HG03571 (cell line): ENCODE data around the gene WDR18.
"Not testable (repeated sequence)": the region's sequence is repeated elsewhere in the genome, so short reads cannot be mapped to it uniquely, and the experiment has no call there.

Source experiments
- ATAC-seq: cut with Tn5 transposase; IDR thresholded peaks from one replicate; pipeline ENCODE4 v1.9.1; 2021; ENCODE audit not compliant: unreplicated experiment

WDR18 gene

DNA sequence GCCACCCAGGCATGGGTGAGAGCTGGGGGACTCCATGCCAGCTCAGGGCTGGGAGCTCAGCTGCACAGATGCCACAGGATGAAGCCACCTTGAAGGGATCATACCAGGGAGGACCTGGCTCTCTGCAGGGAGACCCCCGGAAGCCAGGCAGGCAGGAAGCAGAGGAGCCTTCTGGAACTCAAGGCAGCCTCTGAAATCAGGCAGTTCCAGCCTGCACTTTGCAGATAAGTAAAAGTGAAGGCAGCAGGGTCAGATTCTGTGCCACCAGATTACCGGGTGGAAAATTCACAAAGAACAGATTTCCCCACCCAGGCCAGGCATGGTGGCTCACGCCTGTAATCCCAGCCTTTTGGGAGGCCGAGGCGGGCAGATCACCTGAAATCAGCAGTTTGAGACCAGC, 34.2 kb downstream of the WDR18 start:
- no peak for ATAC-seq

DNA sequence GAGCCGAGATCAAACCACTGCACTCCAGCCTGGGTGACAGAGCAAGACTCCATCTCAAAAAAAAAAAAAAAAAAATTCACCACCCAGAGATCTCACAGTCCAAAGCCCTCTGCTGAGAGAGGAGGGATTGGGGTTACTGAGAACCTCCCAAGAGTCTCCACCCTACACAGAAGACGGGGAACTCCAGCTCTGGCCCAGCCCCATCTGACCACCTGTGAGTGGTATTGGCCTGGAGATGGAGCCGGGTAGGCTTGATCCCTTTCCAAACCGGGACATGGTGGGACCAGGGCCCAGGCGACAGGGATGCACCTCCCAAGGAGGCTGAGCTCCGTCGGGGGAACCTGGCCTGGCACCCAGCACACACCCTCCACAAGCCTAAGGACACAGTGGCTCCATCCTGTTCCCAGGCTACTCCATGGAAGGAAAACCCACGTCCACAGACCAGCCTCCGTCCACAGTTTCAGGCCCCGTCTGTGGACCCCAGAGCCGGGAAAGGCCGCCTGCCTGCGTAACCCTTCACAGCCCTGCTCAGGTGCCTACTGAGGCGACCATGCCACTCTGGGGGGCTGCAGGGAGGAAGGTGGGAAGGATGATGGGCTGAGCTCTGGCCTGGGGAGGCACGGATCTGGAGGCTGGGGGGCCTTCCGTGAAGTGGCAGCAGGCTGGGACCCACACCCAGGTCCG, 34.9 kb downstream of the WDR18 start:
- no peak for ATAC-seq

DNA sequence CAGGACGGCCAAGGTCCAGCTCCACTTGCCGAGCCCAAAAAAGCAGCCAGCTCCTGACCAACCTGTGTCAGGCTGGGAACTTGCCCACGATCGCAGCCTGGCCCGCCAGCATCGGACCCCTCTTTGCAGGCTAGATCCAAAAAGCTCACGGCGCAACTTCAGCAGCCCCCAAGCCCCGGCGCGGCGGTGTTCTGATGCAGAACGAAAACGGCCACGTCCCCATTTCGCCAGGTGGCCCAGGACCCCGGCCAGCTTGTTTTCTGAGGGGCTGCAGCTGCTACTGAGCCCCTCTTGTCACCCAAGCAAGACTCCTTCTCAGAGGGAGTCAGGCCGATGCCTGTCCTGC, 35.4 kb downstream of the WDR18 start:
- no peak for ATAC-seq

- ATAC-seq, result no peak
These were observed 36.1 kb downstream of the WDR18 start for GRCh38 chr19:1019980-1020867.

GRCh38 chr19:1020868-1021425, 36.8 kb downstream of the WDR18 start, which contains the start of gene TMEM259:
Gene TMEM259, minus strand, starts transcription at chr19:1021123. Its CDS starts 127 bp downstream, at chr19:1020996.
- peak; percentile 70 for ATAC-seq

DNA sequence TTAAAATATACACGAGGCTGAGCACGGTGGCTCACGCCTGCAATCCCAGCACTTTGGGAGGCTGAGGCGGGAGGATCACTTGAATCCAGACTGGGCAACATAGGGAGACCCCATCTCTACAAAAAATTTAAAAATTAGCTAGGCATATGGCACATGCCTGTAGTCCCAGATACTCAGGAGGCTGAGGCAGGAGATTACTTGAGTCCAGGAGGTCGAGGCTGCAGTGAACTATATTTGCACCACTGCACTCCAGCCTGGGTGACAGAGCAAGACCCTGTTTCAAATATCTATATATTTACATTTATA, 39.7 kb downstream of the WDR18 start:
- ATAC-seq, result not testable (repeated sequence)

GRCh38 chr19:1025080-1025479, 40.9 kb downstream of the WDR18 start:
- ATAC-seq, result not testable (repeated sequence)

GRCh38 chr19:1025960-1026782, 42.0 kb downstream of the WDR18 start, which contains the start of gene CNN2:
Gene CNN2, plus strand, starts transcription at chr19:1026608. Its CDS starts 54 bp downstream, at chr19:1026662.
- ATAC-seq, result peak; percentile 52

DNA sequence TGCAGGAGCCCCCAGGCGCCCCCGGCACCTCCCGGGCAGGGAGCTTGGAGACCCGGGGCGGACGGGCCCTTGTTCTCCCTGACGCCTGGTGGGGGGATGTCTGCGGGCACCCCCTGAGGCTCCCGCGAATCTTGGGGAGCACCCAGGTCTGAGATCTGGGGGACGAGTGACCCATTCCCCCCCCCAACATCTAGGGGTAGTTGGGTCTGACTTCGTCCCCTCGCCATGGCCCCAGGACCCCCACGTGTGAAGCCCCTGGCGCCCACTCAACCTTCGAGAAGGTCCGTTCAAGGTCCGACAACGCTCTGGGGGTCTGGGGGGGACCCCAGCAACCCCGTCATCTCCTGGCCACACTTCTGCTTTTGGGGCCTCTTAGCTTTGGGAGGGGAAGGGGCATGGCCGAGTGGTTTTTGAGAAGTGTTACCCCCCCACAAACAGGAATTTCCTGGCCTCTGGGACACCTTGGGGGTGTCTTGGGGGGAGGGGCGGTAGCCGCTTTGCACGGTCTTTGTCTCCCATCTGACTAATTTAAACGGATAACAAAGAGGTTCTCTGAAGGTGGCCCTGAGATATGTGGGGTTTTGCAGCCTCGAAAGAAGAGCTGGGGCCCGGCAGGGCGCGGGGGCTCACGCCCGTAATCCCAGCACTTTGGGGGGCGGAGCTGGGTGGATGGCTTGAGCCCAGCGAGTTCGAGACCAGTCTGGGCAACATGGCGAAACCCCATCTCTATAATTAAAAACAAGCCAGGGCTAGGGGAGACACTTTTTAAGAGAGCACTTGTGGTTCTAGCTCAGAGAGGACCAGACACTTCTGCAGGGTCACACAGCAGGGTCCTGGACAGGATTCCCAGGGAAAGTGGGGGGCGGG, 42.9 kb downstream of the WDR18 start:
- ATAC-seq, result no peak

DNA sequence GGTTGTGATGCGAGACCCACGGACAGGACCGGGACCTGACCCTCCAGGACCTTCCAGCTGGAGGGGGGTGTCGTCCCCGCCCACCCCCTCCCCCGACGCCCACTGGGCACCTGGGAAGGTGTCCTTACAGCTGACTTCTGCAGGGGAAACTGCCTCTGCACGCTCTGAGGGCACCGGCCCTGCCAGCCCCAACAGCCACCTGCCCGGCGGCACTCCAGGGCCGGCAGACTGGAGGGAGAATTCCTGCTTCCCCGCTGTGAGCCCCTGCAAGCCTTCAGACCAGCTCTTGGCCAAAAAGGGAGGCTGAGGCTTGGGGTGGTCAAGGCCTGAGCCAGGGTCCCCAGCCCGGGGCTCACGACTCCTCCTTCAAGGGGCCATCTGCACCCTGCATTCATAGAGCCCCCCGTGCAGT, 43.5 kb downstream of the WDR18 start:
- ATAC-seq, result no peak

DNA sequence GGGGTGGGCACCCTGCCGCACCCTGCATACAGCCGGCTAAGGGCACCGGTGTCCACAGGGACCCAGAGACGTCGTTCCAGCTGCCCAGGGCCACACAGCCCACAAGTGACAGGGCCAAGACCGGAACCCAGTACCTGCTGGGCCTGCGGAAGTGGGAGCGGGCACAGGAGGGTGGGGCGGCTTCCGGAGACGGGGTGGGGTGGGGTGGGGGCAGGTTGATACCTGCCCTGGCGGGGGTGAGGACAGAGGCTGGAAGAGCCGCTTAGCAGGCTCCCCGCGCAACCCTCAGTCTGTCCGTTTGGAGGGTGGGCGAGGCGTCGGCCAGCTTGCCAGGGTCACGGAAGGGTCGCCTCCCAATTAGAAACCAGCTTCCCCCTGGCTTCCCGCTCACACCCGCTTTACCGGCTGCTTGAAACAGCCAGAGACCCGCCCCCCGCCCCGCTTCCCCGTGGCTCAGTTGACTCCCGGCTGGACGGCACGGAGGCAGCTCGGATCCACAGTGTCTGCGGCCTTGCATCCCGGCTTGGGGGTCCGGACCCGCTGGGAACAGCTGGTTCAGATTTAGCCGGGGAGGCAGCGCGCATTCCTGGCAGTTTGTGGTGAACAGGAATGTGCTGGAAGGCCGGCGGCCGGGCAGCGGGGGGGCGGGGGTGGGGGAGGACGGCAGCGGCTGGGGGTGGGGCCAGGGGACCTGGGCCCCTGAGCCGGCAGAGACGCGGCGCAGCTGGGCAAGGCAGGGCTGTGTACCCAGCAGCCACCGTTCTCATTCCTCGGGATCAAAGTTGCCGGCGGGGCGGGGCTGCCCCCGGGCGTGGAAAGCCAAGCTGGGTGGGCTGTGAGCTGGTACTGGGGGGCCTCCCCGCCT, 44.1 kb downstream of the WDR18 start:
- no peak for ATAC-seq

DNA sequence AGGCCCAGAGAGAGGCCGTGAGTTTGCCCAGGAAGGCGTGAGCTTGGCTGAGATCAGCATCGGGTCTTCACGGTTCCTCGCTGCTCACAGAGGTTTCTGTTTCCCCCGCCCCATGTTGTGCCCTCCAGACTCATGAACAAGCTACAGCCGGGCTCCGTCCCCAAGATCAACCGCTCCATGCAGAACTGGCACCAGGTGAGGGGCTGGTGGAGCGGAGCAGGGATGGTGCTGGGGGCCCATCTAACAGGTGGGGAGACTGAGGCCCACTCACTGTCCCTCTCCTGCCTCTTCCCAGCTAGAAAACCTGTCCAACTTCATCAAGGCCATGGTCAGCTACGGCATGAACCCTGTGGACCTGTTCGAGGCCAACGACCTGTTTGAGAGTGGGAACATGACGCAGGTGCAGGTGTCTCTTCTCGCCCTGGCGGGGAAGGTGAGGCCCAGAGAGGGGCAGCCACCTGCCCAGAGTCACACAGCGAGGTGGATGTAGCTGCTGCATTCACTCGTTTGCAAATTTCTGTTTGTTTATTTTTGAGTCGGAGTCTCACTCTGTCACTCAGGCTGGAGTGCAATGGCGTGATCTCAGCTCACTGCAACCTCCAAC, 48.2 kb downstream of the WDR18 start:
- ATAC-seq, result no peak

DNA sequence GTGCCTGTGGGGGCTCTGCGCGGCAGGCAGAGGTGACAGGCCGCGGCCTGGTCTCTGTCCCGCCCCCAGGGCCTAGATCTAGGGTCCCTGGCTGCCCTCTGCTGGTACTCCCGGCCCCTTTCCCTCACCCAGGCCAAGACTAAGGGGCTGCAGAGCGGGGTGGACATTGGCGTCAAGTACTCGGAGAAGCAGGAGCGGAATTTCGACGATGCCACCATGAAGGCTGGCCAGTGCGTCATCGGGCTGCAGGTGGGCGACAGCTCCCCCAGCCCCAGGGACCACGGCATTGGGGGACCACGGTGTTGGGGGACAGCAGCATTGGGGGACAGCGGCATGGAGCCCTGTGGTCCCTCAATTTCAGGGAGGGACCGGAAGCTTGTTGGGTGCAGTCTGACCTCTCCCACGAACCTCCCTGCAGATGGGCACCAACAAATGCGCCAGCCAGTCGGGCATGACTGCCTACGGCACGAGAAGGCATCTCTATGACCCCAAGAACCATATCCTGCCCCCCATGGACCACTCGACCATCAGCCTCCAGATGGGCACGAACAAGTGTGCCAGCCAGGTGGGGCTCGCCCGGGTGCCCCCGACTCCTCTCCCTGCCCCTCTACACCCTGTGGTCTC, 52.0 kb downstream of the WDR18 start:
- ATAC-seq, result no peak

GRCh38 chr19:1037621-1038064, 53.5 kb downstream of the WDR18 start:
- no peak for ATAC-seq

DNA sequence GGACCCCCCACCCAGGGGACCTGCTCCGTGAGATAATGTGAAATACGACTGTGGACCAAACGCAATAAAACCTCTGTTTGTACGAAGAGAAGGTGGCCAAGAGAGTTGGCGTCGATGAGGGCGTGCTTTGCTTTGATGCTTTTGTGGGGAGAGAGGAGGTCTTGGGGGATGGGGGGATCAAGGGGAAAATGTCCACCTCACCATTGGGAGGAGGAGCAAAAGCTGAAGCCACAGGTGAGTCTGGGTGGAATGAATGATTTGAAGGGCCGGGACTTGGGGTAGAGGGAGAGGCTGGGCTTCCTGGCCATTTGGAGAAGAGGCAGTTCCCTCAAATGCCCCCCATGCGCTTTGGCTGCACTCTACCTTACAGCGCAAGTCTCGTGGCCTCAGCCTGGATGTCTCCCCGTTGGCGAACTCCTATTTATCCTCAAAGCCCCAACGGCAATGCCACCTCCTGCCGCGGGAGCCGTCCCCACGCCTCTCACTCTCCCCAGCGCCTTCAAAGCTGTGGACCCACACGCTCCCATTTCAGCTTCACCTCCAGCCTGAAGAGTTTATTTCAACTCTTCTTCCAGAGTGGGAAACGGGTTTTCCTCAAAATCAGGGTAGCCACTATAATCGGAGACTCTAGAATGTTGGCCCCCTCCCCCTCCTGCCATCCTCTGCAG, 55.0 kb downstream of the WDR18 start:
- ATAC-seq, result no peak

- peak; percentile 59 for ATAC-seq
These were observed 55.7 kb downstream of the WDR18 start, which contains the start of gene ABCA7 for GRCh38 chr19:1039646-1040475. Gene ABCA7, plus strand, starts transcription at chr19:1040107. Its CDS starts 1,255 bp downstream, at chr19:1041362.
